GM18498 (cell line): Measurements from ENCODE around the gene CAP1.
A peak's percentile ranks its signal among the peaks of the same experiment; 100 is the strongest.
"Not testable (repeated sequence)": the region's sequence is repeated elsewhere in the genome, so short reads cannot be mapped to it uniquely, and the experiment has no call there.

Experiments used
- ATAC-seq: cut with Tn5 transposase; IDR thresholded peaks from one replicate; pipeline ENCODE4 v1.9.1; 2021; ENCODE audit warnings: mild to moderate bottlenecking, moderate library complexity; ENCODE audit not compliant: unreplicated experiment

The CAP1 gene

DNA sequence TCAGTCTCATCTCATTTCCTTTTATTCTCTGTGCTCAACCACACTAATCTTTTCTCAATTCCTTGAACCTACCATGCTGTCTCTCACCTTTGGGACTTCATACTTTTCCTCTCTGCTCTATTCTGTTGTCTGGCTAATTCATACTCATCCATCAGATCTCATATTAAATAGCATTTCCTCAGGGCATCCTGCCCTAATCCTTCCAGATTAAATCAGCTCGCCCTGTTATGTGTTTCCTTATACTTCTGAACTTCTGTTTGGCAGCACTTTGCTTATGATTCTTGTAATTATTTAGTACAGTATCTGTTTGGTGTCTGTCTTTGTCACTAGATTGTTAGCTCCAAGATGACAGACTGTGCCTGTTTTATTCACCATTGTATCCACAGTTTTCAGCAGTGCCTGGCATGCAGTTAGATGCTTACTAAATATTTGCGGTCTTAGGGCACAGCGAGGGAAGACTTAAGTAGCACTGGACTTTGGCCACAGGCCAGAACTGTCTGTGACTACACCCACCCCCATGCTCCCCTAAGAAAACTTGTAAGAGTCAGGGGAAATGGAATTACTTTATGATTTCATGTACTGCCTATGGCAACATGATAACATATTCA is 9.9 kb upstream of the CAP1 start:
- no peak for ATAC-seq

DNA sequence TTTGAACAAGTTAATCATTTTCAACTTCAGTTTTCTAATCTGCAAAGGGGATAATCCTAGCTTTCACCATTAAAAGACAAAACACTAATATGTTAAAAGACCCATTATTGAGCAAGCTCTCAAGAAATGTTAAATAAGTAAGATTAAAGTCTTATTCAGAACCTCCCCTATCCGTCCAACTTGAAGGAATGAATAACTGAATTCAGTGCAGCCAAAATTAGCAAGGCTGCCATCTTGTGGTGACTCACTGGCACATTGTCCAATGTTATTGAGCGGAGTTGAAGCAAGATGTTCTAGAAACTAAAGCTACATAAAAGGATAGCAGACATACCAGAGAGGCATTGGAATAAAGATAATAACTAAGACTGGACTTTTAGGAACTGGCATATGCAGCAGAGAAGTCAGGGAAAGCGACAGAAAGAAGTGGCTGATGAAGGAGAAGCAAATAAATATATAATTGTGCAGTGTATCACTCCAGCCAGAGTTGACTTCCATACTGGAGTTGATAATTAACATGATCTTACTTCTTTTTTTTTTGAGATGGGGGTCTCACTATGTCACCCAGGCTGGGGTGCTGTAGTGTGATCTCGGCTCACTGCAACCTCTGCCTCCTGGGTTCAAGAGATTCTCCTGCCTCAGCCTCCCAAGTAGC is 8.2 kb upstream of the CAP1 start:
- ATAC-seq: no peak

DNA sequence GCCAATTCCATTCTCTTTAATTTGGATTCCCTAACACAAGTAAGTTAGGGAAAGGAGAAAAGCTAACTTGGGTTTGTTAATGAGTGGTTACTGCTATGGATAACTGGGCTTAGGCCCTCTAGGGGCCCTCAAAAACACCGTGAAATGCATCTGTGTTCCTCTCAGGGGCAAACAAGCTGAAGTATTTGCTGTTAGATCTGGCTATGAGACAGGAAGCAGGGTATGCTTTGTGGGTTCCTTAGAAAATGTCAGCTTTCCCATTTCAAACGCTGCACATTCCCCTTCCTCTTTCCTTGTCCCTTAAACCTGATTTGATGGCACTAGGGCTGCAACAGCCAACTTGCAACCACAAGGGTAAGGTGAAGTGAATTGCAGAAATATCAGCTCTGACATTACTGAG is 5.7 kb upstream of the CAP1 start:
- no peak for ATAC-seq

DNA sequence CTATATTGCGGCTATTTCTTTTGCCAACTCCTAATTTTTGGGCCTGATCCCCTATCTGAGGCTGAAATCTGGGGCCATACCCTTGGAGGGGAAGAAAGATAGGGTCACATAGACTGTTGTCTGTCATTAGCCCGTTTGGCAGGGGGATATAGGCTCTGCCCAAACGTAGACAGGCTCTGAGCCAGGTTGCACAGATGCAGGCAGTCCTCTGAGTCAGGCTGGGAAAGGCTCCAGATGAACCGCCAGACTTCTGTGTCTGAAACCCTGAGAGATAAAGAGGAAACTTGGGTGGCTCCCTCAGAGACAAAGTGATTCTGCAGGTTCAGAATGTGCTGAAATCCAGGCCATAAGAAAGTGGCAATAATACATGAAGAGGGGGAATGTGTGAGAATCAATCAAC is 4.0 kb upstream of the CAP1 start:
- no peak for ATAC-seq

DNA sequence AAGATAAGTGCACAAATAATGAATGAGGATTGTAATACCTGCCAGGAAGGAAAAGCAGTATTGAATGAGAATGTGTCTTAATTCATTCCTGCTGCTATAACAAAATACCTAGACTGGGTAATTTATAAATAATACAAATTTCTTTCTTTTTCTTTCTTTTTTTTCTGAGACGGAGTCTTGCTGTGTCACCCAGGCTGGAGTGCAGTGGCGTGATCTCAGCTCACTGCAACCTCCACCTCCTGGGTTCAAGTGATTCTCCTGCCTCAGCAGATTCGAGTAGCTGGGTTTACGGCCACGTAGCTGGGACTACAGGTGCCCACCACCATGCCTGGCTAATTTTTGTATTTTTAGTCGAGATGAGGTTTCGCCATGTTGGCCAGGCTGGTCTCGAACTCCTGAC is 3.3 kb upstream of the CAP1 start:
- ATAC-seq: not testable (repeated sequence)

DNA sequence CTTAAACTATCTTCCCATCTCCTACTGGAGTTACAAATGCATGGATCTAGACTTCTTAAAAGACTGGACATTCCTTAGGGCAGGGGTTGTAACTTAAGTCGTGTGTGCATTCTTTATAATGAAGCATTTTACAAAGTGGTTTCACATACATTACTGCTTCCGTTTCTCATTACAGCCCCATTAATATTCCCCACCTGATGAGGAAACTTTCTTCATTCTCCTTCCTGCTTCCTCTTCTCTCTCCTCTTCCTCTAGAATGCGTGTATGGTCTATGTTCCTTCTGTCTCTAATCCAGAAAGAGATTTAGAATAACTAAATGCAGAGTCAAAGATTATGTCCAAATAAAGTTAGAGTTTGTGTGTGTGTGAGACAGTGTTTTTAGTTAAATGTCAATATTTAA is 1.8 kb upstream of the CAP1 start:
- no peak for ATAC-seq

DNA sequence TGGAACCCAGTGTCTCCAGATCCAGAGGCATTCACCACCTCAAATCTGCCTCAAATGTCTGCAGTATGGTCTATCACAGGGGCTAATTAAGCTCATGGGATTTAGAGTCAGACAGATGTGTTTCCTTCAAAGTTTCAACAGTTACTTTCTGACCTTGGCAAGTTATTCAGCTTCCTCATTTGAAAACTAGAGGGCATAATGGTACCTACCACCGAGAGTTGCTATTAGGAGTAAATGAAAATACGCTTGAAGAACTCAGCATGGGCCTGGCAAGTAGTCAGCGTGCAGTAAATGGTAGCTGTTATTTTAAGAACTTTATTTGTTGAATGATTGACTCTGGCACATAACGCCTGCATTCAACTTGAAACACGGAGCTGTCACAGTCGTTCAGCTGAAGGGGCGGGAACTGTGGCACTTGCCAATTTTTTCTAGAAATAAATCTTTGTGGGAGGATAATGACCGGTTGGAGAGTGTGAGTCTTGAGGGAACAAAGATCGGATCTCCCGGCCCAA is 1.2 kb upstream of the CAP1 start:
- ATAC-seq: peak; percentile 5

DNA sequence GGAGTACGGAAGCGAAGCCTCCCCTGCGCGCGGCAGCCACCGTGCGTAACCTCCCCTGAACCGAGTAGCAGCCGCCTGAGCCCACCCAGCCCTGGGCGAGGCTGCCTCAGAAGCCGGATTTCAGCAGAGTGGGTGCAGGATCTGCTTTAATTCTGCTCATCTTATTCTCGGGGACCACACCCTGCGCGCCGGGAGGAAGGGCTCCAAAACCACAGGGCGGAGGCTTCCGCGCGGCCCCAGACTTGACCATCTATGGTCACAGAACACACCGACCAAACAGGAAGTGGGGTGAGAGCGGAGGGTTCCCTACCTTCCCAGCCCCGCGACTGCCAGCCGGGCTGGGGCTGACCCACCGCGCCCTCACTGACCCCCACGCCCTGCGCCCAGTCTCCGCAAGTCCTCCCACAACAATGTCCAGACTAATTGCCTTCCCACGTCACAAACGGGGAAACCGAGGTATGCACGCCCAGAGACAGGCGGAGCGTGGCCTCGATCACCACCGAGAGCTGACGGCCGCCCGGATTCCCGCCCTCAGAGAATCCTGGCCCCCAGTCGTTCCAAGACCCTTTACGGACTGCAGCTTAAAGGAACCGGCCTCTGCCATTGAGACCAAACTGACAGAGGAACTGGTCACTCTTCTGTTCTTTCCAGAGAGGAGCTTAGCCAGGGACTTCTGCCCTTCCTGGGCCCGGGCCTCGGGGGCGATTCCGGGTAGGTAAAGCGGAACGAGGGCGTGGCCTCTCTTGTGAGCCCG is 595 bp upstream of the CAP1 start:
- peak; percentile 62 for ATAC-seq

DNA sequence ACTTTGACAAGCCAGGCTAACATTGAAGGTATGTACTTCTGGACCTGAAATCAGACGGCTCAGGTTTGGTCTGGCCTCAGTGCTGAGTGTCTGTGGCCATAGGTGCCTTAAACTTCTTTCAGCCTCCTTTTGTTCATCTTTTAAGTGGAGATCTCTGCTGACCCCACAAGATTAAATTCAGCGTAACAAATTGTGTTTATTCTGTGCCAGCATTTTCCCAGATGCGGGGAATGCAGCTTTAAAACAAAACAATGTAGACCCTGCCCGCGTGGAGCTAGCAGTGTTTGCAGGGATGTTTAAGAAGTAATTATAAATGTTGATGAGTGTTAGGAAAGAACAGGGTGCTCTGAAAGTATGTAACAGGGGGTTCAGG is 923 bp downstream of the CAP1 start:
- no peak for ATAC-seq

DNA sequence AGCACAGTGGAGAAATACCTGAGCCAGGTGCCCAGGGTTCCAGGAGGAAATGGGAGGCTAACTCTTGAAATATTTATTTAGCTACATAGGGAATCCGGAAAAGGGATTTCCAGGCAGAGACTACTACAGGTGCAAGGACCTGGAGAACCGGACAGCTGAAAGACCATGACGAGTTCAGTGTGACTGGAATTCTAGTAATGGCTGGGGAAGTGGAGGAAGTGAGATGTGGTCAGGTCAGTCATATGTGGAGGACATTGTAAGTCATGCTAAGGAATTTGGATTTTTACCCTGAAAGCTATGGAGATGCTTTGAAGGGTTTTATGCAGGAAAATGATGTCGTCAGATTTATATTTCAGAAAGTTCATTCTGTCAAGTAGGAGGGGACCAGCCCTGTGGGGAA is 1.8 kb downstream of the CAP1 start:
- no peak for ATAC-seq

DNA sequence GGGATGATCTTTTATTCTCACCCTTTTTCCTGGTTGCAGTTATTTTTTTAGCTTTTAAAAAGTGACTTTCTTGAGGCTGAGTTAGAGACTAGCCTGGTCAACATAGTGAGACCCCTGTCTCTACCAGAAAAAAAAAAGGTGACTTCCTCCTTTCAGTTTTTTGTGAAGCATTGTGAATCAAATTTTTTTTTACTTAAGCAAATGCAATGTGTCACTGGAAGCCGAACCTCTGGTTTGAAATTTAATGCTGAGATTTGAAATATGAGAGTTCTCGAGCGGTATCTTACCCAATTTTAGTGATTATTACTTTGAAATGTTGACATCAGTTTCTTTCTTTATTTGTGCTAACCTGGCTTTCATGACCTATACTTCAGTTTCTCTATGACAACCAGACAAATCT is 3.6 kb downstream of the CAP1 start:
- ATAC-seq: no peak

DNA sequence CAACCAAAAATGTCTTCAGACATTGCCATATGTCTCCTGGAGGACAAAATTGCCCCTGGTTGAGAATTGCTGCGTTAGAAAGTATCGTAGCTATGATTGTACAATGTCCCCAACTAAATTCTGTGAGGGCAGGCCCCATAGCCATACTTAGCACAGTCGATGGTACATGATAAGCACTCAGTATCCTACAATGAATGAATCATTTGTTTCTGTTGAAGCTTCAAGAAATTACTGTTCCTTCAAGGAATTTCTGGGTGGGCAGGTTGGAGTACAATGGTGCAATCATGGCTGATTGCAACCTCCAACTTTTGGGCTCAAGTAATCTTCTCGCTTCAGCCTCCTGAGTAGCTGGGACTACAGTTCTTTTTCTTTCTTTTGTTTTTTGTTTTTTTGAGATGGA is 4.7 kb downstream of the CAP1 start:
- ATAC-seq: no peak

DNA sequence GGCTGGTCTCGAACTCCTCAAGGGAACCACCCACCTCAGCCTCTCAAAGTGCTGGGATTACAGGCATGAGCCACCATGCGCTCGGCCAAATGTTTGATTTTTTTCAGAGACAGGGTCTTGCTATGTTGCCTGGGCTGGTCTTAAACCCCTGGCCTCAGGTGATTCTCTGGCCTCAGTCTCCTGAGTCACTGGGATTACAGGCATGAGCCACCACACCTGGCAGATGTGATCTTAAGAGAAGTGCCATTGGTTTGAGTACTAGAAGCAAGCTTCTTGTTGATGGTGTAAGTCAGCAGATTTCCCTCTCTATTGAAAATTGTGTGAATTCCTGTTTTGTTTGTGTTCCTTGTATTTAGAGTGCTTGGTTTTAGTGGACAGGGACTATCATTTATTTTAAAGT is 5.2 kb downstream of the CAP1 start:
- ATAC-seq: no peak

DNA sequence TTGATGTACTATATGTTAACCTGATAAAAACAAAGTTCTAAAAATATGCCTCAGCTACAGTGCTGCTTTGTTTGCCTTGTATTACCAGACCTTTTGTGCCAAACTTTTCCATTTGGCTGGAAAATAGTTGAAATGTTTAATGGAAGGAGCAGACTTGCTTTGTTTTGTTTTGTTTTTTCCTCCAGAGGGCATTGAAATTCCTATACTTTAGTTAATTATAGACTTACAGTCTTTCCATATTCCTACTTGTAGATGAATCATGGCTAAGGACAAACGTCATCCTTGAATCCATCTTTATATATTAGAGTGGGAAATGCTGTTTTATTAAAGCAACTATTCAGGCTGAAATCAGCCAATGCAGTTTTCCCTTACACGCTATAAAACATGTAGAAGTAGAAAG is 6.7 kb downstream of the CAP1 start:
- no peak for ATAC-seq

DNA sequence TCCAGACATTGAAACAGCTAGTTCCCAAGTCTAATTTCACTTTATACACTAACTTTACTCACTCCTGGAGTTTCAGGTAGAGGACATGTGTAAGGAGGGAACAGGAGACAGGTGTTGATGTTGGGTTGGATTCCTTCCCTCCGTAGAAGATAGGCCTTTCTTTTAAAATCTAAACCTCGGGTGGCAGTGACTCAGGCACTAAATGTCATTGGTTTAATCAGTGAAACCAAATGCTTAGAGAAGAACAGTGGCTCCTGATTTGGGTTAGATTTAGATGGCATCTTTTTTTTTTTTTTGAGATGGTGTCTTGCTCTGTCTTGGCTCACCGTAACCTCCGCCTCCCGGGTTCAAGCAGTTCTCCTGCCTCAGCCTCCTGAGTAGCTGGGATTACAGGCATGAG is 7.2 kb downstream of the CAP1 start:
- ATAC-seq: no peak

DNA sequence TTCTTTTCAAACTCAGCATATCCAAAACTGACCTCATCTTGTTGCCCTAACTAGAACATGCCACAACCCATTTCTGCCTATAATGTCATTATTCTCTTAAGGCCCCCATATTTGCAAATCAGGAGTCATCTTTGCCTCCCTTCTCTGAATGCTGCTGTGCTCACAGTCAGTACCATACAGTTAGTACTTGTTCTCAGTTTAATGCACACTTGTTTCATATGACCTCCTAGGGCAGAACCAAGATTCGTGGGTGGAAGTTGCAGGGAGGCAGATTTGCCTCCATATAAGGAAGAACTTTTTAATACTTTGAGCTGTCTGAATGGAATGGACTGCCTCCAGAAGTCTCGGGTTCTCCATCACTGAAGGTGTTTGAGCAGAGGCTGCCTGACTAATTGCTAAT is 9.2 kb downstream of the CAP1 start:
- ATAC-seq: no peak

DNA sequence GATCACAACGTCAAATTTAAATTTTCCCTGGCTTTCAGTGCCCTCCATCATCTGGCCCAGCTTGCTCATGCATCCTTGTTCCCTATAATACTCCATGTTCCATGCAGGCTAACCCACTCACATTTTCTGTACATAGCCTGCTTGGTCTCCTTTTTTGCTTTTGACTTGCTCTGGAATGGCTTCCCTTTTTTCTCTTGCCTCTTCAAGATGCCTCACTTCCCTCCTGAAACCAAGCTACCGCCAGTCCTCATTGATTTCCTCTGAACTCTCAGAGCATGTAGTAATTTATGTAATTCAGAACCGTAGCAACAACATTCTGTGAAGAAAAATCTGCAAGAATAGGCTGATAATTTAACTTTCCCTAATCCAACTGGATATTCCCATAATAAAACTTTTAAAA is 10.3 kb downstream of the CAP1 start:
- no peak for ATAC-seq

DNA sequence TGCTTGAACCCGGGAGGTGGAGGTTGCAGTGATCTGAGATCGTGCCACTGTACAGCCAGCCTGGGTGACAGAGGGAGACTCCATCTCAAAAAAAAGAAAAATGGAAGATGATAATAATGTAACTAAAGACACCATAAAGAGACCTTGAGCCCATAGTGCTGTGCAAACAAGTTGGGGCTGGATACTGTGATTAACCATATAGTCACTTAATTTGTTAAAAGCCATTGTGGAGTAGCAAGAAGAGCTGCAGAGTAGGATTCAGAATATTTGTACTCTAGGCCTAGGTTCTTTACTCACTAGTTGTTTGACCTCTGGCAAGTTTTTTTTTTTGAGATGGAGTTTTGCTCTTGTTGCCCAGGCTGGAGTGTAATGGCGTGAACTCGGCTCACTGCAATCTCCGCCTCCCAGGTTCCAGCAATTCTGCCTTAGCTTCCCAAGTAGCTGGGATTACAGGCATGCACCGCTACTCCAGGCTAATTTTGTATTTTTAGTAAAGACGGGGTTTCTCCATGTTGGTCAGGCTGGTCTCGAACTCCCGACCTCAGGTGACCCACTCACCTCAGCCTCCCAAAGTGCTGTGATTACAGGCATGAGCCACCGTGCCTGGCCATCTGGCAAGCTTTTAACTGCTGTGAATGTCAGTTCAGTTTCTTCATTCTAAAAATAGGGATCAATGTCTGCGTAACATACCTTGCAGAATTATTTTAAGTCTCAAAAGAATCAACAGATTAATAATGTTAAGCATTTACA is 12.8 kb downstream of the CAP1 start:
- ATAC-seq: no peak

DNA sequence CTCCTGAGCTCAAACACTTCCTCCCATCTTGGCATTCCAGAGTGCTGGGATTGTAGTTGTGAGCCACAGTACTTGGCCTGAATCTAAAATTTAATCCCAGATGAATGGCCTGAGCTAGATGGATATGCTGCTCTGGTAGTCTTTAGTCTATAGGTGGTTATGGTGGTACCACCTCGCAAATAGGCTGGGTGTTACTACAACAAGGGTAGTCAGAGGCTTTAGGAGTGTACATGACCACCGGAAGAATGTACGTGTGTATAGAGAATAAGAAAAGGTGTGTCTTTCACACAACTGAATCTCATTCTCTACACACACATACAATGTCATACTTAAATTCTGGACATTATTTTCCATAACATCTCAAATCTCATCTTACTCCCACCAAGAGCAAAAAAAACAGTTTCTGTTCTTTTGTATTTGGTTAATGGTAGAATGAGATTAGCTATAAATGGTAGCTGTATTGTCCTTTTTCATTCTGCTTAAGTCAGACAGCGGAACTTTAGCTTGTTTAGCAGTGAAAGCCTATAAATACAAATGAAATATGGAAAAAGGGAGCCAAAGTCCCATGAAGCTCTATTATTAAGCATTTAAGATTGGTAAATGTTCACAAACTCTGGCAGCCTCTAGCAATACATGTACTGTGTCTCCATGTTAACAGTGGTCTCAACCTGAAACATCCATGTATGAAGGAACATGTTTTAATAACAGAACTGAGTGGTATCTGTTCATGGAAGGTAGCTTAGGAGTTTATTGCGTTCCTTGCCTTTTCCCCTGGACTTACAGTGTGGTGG is 16.2 kb downstream of the CAP1 start:
- no peak for ATAC-seq

DNA sequence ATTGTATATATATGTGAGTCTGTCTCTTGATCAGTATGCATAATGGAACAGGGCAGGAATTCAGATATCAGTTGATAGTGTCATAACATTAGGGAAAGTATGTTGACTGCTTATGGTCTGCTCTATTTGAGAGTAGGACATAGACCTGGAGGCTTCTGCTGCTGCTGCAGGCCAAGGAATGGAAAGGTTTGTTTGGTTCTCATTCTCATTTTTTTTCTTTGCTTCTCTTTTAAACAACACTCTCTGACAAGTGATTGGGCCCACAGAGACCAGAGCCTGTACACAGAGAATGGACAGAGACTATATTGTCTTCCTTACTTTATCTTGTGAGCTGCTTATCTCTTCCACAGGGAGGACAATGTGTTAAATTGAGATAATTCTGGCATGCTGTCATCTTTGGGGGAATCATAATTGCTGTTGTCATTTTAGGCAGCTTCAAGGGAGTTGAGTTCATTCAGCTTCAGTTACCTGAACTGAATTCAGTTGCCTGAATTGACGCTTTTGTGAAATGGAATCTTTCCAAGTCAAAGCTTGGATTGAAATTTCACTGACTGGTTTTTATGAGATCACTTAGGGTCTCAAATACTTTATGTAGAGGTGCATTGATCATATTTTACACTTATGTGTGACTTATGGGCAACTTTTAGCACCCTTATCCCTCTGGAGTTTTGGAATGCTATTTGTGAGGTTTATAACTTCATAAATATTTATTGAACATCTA is 16.9 kb downstream of the CAP1 start:
- no peak for ATAC-seq
